ENCODE data around the gene RSAD2.

The RSAD2 gene

GRCh38 chr2:6908291-6908690 is 30.7 kb downstream of the RSAD2 start:
- no peak for DNase-seq

DNA sequence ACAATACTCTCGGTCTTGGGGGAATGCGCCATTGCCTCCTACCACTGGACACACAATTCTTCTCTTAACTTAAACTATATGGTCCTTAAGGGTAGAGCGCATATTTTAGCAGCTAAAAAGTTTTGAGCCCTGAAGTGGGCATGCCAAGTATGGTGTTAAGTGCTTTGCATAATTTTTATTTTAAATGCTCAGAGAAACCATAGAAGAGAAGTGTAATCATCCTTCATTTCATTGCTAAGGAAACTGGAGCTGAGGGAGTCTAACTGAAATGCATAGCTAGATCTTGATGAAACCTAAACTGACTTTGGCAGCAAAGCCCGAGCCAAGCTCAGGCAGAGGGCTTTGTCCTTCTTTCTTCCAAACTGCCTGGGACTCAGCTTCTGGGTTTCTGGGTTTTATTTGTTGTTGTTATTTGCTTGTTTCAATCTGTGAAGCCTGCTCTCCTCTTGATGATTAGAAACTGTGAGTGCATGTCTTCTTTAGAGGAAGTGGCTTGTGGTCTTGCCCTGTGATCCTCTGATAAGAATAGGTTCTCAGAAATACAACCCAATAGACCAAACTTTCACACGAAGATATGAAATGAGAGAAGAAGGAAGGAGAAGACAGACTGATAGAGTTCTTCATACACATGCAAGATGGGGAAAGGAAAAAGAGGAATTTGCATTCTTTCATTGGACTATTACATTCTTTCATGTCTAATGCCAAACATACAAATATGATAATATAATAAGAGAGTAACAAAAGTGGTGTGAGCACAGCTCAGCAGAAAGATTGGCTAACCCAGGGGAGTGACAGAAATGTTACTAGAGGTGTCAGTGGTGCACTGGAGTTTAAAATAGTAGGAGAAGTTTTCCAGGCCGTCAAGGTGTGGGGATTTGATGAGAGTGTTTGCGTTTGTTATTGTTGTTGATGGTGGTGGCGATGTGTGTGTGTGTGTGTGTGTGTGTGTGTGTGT is 32.1 kb downstream of the RSAD2 start:
- DNase-seq: no peak

- no peak for DNase-seq
These were observed 34.1 kb downstream of the RSAD2 start for GRCh38 chr2:6911721-6912120.

- no peak for DNase-seq
These were observed 36.0 kb downstream of the RSAD2 start for GRCh38 chr2:6913415-6914157.

- DNase-seq: no peak
These were observed 37.3 kb downstream of the RSAD2 start for GRCh38 chr2:6914828-6915227.

GRCh38 chr2:6915399-6915798 is 37.8 kb downstream of the RSAD2 start:
- DNase-seq: no peak

DNA sequence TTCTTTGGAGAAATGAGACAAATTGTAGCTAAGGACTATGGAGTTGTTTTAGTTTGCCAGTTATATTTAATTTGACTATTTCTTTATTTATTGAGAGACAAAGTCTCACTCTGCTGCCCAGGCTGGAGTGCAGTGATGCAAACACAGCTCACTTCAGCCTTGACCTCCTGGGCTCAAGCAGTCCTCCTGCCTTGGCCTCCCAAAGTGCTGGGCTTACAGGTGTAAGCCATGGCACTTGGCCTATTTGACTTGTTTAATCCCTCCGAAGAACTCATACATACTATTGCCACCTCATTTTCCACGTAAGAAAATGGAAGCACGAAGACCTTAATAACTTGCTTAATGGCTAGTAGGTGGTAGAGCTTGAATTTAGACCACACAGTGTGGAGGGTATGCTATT is 38.6 kb downstream of the RSAD2 start:
- no peak for DNase-seq

GRCh38 chr2:6916736-6917070 is 39.1 kb downstream of the RSAD2 start:
- no peak for DNase-seq

DNA sequence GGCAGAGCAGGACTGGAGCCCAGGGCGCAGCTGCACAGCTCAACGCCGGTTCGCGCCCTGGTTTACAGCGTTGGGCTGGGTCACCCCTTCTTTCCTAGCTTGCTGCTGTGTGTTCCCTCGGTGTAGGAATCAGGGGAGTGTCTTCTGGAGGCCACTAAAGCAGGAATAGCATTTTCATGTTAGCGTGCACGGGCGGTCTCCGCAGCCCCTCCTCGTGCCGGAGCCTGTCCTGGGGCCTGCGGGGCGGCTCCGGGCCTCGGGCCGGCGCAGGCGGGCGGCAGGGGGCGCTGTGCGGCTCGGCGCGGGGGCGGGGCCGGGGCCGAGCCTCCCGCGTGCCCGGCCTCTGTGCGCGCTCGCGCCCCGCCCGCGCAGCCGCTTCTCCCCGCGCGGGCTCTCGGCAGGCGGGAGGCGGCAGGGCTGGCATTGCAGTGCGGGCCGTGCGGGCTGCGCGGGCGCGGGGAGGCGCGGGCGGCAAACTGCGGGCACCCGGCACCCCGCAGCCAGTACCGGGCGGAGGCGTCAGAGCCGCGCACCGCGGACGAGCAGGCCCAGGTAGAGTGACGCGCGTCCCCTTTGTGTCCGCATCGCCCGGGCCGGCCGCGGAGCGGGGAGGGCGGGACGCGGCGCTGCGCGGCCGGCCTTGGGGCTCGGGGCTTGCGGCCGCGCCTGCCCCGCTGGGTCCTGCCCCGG is 39.6 kb downstream of the RSAD2 start, which contains the start of gene RNF144A:
Gene RNF144A, plus strand, starts transcription at position 342 of the 690 bp plus-strand sequence. CDS start 79,515 bp downstream, outside the sequence.
- DNase-seq: no peak

- no peak for DNase-seq
These were observed 40.3 kb downstream of the RSAD2 start for GRCh38 chr2:6917761-6918421.

DNA sequence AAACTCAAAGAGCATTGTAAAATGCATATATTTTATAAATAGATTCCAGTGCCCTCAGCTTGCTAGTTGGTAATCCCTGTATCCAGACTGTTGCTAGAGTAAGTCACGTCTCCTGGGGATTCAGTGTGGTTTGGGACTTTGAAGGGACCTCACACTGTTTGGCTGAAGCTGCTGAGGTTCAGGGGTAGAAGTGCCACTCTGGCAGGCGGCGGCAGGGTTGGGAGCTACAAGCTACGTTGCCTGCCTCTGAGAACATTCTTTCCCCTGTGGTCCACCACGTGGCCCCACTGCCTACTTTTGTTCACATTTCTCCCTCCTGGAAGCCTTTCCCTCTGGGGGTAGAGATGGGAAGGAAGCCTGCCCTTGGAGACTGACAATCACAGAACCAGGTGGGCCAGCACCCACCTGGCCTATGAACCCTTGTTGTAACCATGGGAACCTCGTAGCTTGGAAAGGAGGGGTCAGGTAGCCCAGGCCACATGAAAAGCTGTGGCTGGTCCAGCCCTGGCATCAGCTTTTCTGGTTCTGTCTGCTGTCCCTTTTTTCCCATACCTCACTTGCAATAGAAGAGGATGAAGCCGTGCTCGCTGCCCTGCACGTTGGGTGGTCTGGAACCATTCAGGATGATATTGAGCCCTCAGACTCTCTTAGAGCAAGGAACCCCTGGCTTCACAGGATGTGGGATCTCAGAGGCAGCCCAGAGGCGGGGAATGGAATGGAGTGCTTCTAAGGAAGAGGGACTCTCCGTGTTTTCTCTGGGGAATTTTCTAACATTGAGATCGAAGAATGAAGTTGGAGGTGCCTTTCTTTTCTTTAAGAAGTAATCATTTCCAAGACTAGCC is 42.5 kb downstream of the RSAD2 start:
- DNase-seq: no peak

GRCh38 chr2:6920743-6921064 is 43.1 kb downstream of the RSAD2 start:
- no peak for DNase-seq

- DNase-seq: no peak
These were observed 43.8 kb downstream of the RSAD2 start for GRCh38 chr2:6921321-6921922.

GRCh38 chr2:6922201-6922656 is 44.7 kb downstream of the RSAD2 start:
- no peak for DNase-seq

DNA sequence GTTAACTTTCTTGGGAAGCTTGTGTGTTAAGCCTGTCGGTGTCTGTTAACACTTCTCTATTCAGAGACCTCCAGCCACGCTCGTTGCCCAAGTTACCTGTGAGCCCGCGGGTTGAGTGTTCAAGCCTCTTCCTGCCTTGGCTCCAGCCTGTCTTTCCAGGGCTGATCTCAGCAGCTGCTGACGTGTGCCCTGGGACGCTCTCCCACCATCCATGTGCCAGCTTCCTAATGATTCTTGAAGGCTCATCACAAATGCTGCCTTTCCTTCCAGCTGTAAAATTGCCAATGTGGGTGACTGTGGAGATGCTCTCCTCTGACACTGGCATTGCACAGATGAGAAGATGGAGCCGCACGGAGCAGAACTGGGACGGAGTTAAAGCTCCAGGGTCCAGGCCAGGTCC is 45.7 kb downstream of the RSAD2 start:
- no peak for DNase-seq

GRCh38 chr2:6924101-6924923 is 46.7 kb downstream of the RSAD2 start:
- DNase-seq: no peak

GRCh38 chr2:6924924-6925409 is 47.4 kb downstream of the RSAD2 start:
- no peak for DNase-seq

DNA sequence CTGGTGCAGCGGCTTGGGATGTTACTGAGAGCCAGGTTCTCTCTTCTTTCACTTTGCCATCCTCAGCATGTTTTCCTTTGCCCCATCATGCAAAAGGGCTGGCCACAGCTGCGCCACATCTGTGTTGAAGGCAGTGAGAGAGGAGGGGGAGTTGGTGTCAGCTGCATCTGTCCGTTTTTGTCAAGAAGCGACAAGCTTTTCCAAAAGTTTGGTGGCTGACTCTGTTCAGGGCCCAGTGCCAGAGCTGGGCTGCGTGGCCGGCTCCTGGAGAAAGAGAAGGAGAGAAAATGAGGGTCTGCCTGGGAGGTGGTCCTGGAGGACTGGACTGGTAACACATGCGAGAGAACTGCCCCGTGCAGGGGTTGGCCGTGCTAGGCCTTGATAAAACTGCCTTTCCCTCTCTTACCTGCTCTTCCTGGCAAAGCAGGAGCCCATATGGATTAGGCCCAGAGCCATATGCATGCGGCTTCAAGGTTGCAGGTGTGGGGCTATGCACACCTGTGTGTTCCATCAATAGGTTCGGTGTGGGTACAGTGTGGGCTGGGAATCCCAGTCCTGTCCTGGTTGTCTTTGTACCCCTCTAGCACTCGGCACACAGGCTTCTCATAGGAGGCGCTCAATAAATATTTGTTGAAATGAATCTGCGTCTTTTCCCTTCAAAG is 48.6 kb downstream of the RSAD2 start:
- no peak for DNase-seq

- no peak for DNase-seq
These were observed 49.6 kb downstream of the RSAD2 start for GRCh38 chr2:6927186-6927585.

DNA sequence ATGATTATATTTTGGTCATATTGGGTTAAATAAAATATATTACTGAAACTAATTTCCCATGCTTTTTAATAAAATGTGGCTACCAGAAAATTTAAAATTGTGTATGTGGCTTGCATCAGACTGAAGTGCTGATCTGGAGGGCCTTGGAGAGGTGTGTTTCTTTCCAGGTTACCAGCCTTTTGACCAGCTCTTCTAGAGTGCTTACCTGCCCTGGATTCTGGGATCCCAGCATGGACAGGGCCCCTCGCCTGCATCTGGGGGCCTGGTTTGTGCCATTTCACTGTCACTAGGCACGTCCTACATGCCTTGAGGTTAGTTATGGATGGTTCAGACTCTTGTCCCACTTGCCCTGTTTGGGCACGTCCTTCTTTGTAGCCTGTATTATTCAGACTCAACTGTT is 50.2 kb downstream of the RSAD2 start:
- no peak for DNase-seq
